NCI-H128 (cell line): ENCODE results near the gene EED.
A peak's percentile ranks its signal among the peaks of the same experiment; 100 is the strongest.

Source experiments
- DNase-seq: peaks from one replicate; lab custom pipeline; 2025; ENCODE audit not compliant: unreplicated experiment; lab: John Stamatoyannopoulos, UW

The EED gene

GRCh38 chr11:86244522-86245368, at the start of gene EED:
TSS of gene EED (plus strand) at chr11:86244753. CDS start at chr11:86245230, 477 bp downstream.
- peak; percentile 89 for DNase-seq

- DNase-seq: no peak
Measured at GRCh38 chr11:86194998-86195397, 49.6 kb upstream of the EED start.

GRCh38 chr11:86196085-86196696, 48.4 kb upstream of the EED start:
- DNase-seq: no peak

DNA sequence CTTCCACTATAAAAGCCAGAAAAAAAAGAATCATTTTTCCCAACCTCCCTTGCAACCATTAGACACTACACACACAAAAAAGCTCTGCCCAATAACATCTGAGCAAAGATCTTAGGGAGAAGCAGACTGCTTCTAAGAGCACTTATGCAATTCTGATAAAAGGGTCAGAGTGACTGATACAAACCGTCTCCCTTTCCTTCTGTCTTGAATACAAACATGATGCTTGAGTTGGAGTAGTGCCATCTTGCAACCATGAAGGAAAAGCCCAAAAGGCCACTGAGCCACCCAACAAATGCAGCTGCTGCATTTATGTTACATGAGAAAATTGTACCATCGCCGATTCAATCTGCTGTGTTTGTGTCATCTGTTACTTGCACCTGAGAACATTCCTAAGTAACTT, 47.6 kb upstream of the EED start:
- no peak for DNase-seq

GRCh38 chr11:86197448-86197847, 47.1 kb upstream of the EED start:
- DNase-seq: no peak

- DNase-seq: no peak
Measured at GRCh38 chr11:86198139-86198538, 46.4 kb upstream of the EED start.

DNA sequence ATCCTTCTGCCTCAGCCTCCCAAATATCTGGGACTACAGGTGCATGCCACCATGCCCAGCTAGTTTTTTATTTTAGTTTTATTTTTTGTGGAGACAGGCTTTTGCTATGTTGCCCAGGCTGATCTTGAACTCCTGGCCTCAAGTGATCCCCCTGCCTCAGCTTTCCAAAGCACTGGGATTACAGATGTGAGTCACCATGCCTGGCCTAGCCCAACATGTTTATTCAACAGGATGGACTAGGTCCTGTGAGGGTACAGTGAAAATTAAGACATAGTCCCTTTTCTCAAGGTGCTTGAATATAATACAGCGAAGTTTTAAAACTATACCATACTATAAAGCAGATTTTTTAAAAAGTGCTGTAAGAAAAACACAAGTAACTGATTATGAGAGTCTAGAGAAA, 45.2 kb upstream of the EED start:
- DNase-seq: no peak

DNA sequence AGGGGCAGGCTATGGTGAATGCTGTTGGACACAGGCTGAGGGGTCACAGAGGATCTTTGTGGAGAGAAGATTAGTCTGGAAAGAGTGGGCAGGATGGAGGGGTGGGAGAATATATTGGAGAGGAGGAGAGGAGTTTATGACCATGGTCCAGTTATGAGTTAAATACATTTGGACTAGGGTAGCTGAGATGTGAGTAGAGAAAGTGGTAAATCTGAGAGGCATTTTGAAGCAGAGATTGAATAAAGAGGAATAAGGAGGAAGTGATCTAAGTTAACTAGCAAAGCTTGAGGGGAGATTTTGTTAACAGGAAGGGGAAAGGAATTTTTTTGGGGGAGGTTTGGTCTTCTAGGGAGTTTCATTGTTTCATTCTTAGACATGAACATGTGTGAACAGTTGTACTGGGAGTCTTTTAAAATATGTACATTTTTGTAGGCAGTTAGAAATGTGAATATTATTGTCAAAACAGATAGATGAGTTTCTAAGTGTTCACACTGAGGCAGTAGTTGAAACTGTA, 43.1 kb upstream of the EED start:
- DNase-seq: no peak

- no peak for DNase-seq
Measured at GRCh38 chr11:86202013-86202336, 42.6 kb upstream of the EED start.

- DNase-seq: no peak
Measured at GRCh38 chr11:86204356-86204755, 40.2 kb upstream of the EED start.

- DNase-seq: no peak
Measured at GRCh38 chr11:86205421-86206336, 38.9 kb upstream of the EED start.

GRCh38 chr11:86206337-86206695, 38.2 kb upstream of the EED start:
- no peak for DNase-seq

DNA sequence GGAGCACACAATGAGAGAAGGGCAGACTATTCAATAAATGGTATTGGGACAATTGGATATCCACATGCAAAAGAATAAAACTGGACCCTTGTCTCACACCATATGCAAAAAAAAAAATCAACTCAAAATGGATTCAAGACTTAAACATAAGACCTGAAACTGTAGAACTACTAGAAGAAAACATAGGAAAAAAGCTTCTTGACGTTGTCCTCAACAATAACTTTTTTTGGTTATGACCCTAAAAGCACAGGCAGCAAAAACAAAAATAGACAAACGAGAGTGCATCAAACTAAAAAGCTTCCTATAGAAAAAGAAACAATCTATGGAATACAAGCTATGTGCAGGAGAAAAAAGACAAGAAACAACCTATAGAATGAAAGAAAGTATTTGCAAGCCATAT, 37.1 kb upstream of the EED start:
- DNase-seq: no peak

- DNase-seq: no peak
Measured at GRCh38 chr11:86208572-86208971, 36.0 kb upstream of the EED start.

GRCh38 chr11:86209806-86210657, 34.5 kb upstream of the EED start:
- no peak for DNase-seq

DNA sequence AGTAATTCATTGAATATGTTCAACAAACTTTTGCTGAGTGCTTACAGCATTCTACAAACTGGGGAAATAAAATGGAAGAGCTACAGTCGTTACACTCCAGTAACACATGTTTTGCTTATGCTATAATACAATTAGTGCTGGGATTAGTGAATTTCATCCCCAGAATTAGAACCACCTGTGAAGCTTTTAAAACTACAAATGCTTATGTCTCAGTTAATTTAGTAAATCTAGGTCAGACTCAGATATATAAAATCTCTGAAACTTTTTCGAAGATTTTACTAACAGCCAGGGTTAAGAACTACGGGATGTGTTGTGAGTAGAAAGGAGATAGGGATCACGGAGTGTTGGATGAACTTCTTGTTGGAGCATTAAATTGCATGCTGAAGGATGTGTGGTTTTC, 33.7 kb upstream of the EED start:
- no peak for DNase-seq

- no peak for DNase-seq
Measured at GRCh38 chr11:86211619-86212018, 32.9 kb upstream of the EED start.

GRCh38 chr11:86212019-86212611, 32.4 kb upstream of the EED start:
- DNase-seq: no peak

GRCh38 chr11:86214710-86215109, 29.8 kb upstream of the EED start:
- DNase-seq: no peak
